B cell (primary cell): Measurements from ENCODE around the gene RRAS2. TPM values are rescaled to one million over a fixed set of nuclear protein-coding genes. Genes with fewer than 3 reads are reported as not detected.

Experiments used
- ATAC-seq: fragments of 200-7000 bp; cut with Tn5 transposase; one replicate; pipeline ENCODE4 v1.10.0; 2021; ENCODE audit warnings: low read depth, mild to moderate bottlenecking, moderate number of reproducible peaks, moderate library complexity
- CTCF ChIA-PET: fragments of 350-600 bp; sonication (Branson Sonifier 250); formaldehyde crosslinking; loops from one replicate; lab custom pipeline; 2021; ENCODE audit warnings: antibody characterized with exemption, inconsistent platforms; lab: Charles Lee
- POLR2A ChIA-PET: fragments of 350-600 bp; sonication (Branson Sonifier 250); formaldehyde crosslinking; loops from one replicate; lab custom pipeline; 2021; ENCODE audit warnings: antibody characterized with exemption; lab: Charles Lee
- DNase-seq: peaks from one replicate; pipeline ENCODE4 v3.0.0; 2013
- H2AFZ ChIP-seq: 2 replicates; pipeline ENCODE4 v1.6.1; 2012; ENCODE audit warnings: mild to moderate bottlenecking, low read depth, low read length; ENCODE audit not compliant: insufficient read depth, poor library complexity, severe bottlenecking
- H3K27ac ChIP-seq, 2 donors: 1 replicate in 1 of 2; 2 replicates in 1 of 2; pipeline ENCODE4 v1.5.1; 2012 to 2013; ENCODE audit warnings: low read length in 2 of 2, mild to moderate bottlenecking in 2 of 2, moderate library complexity in 1 of 2
- H3K27me3 ChIP-seq, 4 experiments: fragments of 200-600 bp in 1 of 4; sonication (generic) in 1 of 4; replicated peaks in 1 of 4; 1 replicate in 2 of 4; 2 replicates in 2 of 4; pipeline versions ENCODE4 v1.6.1 to v1.7.0; 2013 to 2016; ENCODE audit warnings: low read length in 3 of 4, mild to moderate bottlenecking in 2 of 4, mixed read lengths in 1 of 4, moderate library complexity in 1 of 4; ENCODE audit not compliant: insufficient read depth in 4 of 4, control insufficient read depth in 3 of 4; ENCODE audit errors: control extremely low read depth in 1 of 4
- H3K36me3 ChIP-seq, 2 experiments: replicated peaks in 1 of 2; 1 replicate in 1 of 2; 2 replicates in 1 of 2; pipeline versions ENCODE4 v1.6.1 to v1.7.1; 2013; ENCODE audit warnings: low read length in 1 of 2; ENCODE audit not compliant: insufficient read depth in 2 of 2, control insufficient read depth in 1 of 2; ENCODE audit errors: control extremely low read depth in 1 of 2, extremely low read depth in 1 of 2
- H3K4me1 ChIP-seq, 2 donors: fragments of 200-600 bp in 1 of 2; sonication (generic) in 1 of 2; 1 replicate in 1 of 2; 2 replicates in 1 of 2; pipeline versions ENCODE4 v1.5.1 to v1.6.1; 2013 to 2017; ENCODE audit warnings: low read length in 2 of 2; ENCODE audit not compliant: control insufficient read depth in 2 of 2, insufficient read depth in 2 of 2
- H3K4me2 ChIP-seq: replicated peaks from 2 replicates; pipeline ENCODE3; 2012; ENCODE audit warnings: mild to moderate bottlenecking, low read depth, low read length; ENCODE audit not compliant: poor library complexity, severe bottlenecking
- H3K4me3 ChIP-seq, 5 experiments: fragments of 200-600 bp in 1 of 5; sonication (generic) in 1 of 5; 1 replicate in 3 of 5; 2 replicates in 2 of 5; pipeline versions ENCODE4 v1.5.1 to v1.7.0; 2011 to 2016; ENCODE audit warnings: low read length in 4 of 5, mild to moderate bottlenecking in 4 of 5, low read depth in 2 of 5, control low read depth in 1 of 5, moderate library complexity in 1 of 5; ENCODE audit not compliant: insufficient read depth in 1 of 5; ENCODE audit errors: control extremely low read depth in 1 of 5, extremely low read depth in 1 of 5
- H3K79me2 ChIP-seq: fragments of 200-600 bp; sonication (generic); one replicate; pipeline ENCODE4 v1.6.0; 2016; ENCODE audit warnings: low read length; ENCODE audit not compliant: control insufficient read depth, insufficient read depth
- H3K9ac ChIP-seq: fragments of 200-600 bp; sonication (generic); 2 replicates; pipeline ENCODE4 v1.6.1; 2017; ENCODE audit warnings: mild to moderate bottlenecking, low read length, moderate library complexity
- H3K9me3 ChIP-seq, 3 donors: one replicate each; pipeline versions ENCODE4 v1.6.1 to v1.7.1; 2013; ENCODE audit warnings: low read length in 2 of 3; ENCODE audit not compliant: control insufficient read depth in 2 of 3, insufficient read depth in 1 of 3; ENCODE audit errors: control extremely low read depth in 1 of 3
- H4K20me1 ChIP-seq: 2 replicates; pipeline ENCODE4 v1.6.0; 2012; ENCODE audit warnings: mild to moderate bottlenecking, low read length; ENCODE audit not compliant: insufficient read depth, control insufficient read depth, poor library complexity, severe bottlenecking
- H3K27ac Mint-ChIP-seq: one replicate; pipeline ENCODE4 v1.8.0; 2021; ENCODE audit warnings: mixed read lengths
- H3K27me3 Mint-ChIP-seq: one replicate; pipeline ENCODE4 v1.8.0; 2021; ENCODE audit warnings: mixed read lengths
- H3K4me1 Mint-ChIP-seq: one replicate; pipeline ENCODE4 v1.8.0; 2021; ENCODE audit warnings: mixed read lengths
- H3K4me3 Mint-ChIP-seq: one replicate; pipeline ENCODE4 v1.8.0; 2021; ENCODE audit warnings: mixed read lengths
- H3K9me3 Mint-ChIP-seq: one replicate; pipeline ENCODE4 v1.8.0; 2022; ENCODE audit warnings: mixed read lengths; ENCODE audit not compliant: insufficient read depth
- CTCF ChIP-seq: fragments of 200-600 bp; IDR thresholded peaks from one replicate; pipeline ENCODE4 v1.8.0; 2022; ENCODE audit warnings: antibody characterized with exemption, mild to moderate bottlenecking
- EZH2 ChIP-seq: IDR thresholded peaks from 2 replicates; pipeline ENCODE4 v1.6.1; 2012; ENCODE audit warnings: borderline replicate concordance, low read depth, mild to moderate bottlenecking, moderate library complexity, low read length; ENCODE audit not compliant: insufficient read depth, poor library complexity, severe bottlenecking
- WGBS: methylation state at CpG from one replicate; pipeline ENCODE4 v1.1.5; 2013; ENCODE audit warnings: missing lambda C conversion rate; ENCODE audit not compliant: insufficient coverage; 5-methylcytosine and 5-hydroxymethylcytosine counted together
- intact Hi-C: fragments of 100-400 bp; cut with micrococcal nuclease; formaldehyde crosslinking; loops from one replicate; pipeline ENCODE4 v1.10.0; 2022
- polyA plus RNA-seq: library from polyadenylated mRNA; depleted of rRNA; stranded (reverse); fragments of >200 nt; gene quantifications from 2 replicates; pipeline ENCODE4 v1.2.3, GENCODE V29; 2012
- total RNA-seq, 2 donors: library from RNA; stranded (reverse); fragments of 120-200 nt in 1 of 2; gene quantifications; 1 replicate in 1 of 2; 2 replicates in 1 of 2; pipeline versions ENCODE4 v1.2.3 to v1.2.4, GENCODE V29; 2013 to 2022

The RRAS2 gene
- total and polyA plus RNA-seq, 2 donors (not counting 1 experiment from before 2014, with no cell fraction given) = 31.8 to 72.4 TPM

- ATAC-seq = no peak
Observed at GRCh38 chr11:14267861-14268635, 90.9 kb downstream of the RRAS2 start.

More at GRCh38 chr11:14267861-14268635, 90.9 kb downstream of the RRAS2 start:
- H3K79me2 ChIP-seq = no peaks in the 10 kb centered on the region
- ChIA-PET CTCF (no interaction called here), POLR2A (no interaction called here)
- H3K27me3 ChIP-seq = no peaks in the 10 kb centered on the region
- TF ChIP-seq EZH2 (no peak), CTCF (no peak)
- H4K20me1 ChIP-seq = peaks cover 10% of the 10 kb centered on the region
- Mint-ChIP-seq H3K9me3 (peaks cover 2% of the 10 kb centered on the region), H3K27ac (peak overlapping the region; percentile 57), H3K27me3 (no peaks in the 10 kb centered on the region), H3K4me1 (peaks cover 38% of the 10 kb centered on the region), H3K4me3 (no peak overlapping the region)
- H3K27ac ChIP-seq = no peak overlapping the region
- H3K4me1 ChIP-seq = peaks cover 31% of the 10 kb centered on the region in 2 donors
- no peak for DNase-seq
- no peak overlapping the region for H2AFZ ChIP-seq
- H3K9ac ChIP-seq = no peak overlapping the region
- no peaks in the 10 kb centered on the region for H3K9me3 ChIP-seq
- intact Hi-C loops = no loop called here
- H3K36me3 ChIP-seq = peaks cover 0 to under 1% of the 10 kb centered on the region in 2 experiments
- H3K4me2 ChIP-seq = no peak overlapping the region
- H3K4me3 ChIP-seq = no peak overlapping the region
- WGBS = 100% methylated on average over 4 of the region's 6 CpGs
